DMS53 treated with DMSO at 0.1 percent for 48 hours (cell line): Measurements from ENCODE around the gene HABP4.

Experiments
- DNase-seq: peaks from one replicate; lab custom pipeline; 2025; ENCODE audit not compliant: unreplicated experiment; lab: John Stamatoyannopoulos, UW

The HABP4 gene

DNA sequence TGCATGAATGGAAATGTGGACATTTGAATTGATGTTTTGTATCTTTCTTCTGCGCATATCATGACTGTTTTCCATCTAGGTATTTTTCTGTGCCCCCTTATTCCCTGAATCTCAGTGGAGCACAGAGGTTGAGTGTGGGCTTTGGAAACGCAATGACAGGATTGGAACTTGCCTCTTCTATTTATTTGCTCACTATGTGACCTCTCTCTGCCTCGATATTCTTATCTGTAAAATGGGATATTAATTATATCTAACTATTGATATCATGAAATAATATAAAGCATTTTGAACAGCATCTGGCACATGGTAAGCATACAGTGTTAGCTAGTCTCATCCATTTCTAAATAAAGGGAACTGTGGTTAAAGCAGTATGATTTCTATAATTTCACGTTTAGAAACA is 26.0 kb downstream of the HABP4 start:
- DNase-seq = no peak

DNA sequence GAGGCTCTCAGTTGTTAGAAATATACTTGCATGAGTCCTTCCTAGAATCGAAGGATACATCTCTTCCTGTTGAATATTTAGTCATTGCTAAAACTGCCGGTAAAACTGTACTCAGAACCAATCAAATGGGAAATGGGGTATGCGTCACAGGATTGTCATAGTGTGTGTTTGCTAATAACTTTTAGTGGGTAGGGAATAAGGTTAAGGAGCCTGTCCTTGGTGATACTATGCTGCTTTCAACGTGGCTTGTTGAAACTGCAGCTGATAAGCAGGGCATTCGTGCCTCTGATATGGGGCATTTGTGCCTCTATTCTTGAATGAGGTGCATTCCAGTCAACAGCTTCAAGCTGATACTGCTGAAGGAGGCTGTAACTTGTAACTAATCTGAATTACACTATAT is 26.6 kb downstream of the HABP4 start:
- no peak for DNase-seq

DNA sequence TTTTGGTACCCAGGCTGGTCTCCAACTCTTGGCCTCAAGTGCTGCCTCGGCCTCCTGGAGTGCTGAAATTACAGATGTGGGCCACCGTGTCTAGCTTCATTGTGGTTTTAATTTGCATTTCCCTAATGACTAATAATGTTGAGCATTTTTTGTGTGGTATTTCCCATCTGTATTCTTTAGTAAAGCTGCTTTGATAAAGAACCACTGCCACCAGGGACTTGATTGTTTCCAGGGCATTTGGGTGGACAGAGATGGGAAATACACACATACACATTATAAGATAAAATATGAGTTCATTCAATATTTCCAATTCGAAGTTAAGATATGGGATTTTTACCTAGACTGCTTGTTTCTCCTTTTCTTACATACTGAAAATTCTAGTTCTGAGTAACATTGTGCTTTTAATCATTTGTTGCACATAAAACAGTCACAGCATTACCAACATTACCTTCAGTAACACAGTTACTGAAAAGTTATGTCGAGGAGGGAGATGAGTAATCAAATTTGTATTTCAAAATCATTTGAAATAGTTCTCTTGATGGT is 28.9 kb downstream of the HABP4 start:
- DNase-seq = no peak

DNA sequence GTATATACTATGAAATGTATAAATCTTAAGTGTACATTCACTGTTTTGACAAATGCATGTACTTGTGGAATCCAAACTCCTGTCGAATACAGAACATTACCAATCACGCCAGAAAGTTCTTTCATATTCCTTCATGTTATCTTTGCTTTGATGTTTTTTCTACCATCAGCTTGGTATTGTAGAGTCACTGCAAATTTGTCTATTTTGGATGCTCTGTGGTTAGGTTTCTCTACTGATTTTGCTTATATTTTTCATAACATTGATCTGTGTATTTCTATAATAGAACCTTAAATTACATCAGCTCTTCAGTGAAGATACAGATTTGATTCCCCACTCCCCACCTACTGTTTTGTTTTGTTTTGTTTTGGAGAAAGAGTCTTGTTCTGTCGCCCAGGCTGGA is 30.8 kb downstream of the HABP4 start:
- no peak for DNase-seq

DNA sequence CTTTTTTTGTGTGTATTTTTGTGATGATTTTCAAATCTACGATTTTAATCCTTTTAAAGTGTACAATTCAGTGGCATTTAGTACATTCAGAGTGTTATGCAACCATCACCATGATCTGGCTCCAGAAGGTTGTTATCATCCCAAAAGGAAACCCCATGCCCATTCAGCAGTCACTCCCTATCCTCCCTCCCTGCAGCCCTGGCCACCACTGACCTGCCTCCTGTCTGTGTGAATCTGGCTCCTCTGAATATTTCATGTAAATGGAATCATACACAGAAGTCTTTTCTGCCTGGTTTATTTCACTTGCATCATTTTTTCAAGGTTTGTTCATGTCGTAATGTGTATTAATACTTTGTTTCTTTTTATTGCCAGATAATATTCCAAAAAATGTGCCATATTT is 32.5 kb downstream of the HABP4 start:
- DNase-seq = no peak

DNA sequence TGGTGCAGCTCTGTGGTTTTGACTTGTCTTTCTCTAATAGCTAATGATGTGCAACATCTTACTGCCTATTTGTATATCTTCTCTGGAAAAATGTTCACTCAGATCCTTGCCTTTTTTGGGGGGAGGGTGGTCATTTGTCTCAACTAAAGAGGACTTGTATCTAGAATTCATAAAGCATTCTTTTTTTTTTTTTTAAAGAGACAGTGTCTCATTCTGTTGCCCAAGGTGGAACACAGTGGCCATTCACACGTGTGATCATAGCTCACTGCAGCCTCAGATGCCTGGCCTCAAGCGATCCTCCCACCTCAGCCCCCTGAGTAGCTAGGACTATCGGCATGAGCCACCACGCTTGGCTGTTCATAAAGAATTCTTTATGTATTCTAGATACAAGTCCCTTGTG is 33.2 kb downstream of the HABP4 start:
- no peak for DNase-seq

DNA sequence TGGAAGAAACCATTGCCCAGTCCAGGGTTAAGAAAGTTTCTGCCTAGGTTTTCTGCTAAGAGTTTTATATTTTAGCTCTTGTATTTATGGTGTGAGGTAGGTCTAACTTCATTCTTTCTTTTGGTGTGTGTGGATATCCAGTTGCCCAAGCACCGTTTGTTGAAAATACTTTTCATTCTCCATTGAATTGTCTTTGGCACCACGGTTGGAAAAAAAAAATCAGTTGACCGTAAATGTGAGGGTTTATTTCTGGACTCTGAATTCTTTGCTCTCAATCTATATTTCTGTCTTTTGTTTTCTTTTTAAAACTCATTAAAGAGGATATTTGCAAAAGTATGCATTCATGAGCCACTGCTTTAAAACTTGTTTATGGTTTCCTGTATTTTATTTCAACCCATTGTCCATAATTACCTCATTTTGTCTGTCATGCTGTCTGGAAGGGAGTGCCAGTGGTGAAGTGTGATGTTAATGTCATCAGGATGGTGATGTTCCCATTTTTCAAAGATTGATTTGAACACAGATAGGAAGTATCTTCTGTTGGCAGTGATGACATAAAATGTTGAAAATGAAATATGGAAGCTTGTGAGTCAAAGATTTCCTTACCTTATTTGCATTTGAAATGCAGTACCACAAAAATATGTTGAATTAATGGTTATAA is 33.9 kb downstream of the HABP4 start:
- no peak for DNase-seq

DNA sequence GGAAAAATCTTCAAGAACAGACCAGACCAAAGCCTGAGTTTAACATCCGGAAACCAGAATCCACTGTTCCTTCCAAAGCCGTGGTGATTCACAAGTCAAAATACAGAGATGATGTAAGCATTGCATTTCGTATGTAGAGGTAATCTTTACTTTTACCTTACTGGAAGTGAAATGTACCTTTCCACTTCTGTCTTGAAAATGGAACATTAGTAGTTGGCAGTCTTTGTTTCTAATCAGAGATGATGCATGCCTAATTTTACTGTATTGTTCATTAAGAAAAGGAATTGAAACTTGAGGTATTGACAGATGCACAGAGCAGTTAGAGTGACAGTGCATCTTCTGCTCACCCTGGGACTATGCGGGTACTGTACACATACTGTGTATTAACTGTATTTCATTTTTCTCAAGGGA is 34.6 kb downstream of the HABP4 start:
- no peak for DNase-seq

DNA sequence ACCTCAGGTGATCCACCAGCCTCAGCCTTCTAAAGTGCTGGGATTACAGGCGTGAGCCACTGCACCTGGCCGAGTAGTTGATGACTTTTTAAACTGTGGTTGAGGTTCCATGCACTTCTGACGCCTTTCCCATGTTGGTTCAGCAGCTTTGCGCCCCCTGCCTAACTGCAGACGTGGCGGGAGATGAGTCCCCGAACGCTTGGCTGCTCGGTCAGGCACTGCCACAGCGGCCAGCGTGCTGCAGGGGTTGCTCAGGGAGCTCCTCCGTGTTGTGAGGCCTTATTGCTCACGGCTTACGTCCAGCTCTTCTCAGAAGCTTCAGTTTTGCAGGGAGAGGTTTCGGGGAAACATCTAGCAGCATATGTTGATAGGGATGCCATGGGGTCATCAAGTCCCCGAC is 35.3 kb downstream of the HABP4 start:
- no peak for DNase-seq

DNA sequence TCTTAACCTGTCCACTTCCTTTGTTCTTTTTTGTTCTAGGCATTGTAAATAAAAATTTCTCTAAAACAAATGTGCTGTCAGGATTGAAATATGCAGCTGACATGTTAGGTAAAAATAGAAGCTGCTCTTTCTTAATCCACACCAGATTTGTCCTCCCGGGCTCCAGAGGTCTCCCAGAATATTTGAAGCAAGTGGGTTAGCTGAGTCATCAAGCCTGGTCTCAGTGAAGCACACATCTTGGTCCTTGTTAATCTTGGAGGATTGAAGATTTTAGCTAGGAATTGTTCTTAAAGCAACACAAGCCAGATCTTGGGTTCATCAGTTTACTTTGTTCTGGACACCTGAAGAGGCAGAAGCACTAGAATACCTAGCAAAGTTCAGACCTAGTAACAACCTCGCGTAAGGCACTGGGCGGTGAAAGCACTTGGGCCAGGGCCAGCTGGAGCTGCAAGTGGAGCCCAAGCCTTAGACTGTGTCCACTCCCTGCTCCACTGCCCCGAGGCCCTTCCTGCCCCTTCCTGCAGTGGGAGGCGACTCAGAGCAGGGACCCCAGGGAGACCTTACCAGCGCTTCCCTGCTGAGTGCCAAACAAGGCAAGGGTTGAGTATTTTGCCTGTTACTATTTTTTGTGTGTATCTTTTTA is 36.5 kb downstream of the HABP4 start:
- no peak for DNase-seq

DNA sequence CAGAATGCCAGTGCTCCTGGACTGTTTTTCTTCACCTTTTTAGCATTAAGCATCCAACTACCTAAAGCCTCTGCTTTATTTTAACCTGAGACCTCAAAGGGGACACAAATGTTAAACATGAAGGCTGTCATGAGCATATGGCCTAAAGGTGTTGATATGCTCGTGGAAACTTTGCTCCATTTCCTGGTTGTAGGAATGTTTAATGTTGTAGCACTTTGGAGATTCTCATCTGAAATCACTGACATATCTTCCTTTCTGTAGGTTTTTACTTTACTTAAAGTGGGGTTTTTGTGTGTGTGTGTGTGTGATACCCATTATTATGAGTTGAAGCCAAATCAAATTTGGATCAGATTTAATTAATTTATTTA is 37.0 kb downstream of the HABP4 start:
- DNase-seq = no peak

DNA sequence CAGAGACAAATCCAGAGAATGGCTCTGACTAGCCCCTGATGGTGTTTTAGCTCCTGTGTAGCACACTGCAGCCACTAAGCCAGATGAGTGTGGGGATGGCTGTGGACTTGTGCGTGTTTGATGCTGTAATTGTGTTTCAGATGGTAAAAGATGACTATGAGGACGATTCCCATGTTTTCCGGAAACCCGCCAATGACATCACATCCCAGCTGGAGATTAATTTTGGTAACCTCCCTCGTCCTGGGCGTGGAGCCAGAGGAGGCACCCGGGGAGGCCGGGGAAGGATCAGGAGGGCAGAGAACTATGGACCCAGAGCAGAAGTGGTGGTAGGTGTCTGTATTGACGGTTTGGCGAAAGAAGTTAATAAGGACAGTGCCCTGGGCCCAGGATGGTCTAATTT is 38.0 kb downstream of the HABP4 start:
- DNase-seq = no peak

DNA sequence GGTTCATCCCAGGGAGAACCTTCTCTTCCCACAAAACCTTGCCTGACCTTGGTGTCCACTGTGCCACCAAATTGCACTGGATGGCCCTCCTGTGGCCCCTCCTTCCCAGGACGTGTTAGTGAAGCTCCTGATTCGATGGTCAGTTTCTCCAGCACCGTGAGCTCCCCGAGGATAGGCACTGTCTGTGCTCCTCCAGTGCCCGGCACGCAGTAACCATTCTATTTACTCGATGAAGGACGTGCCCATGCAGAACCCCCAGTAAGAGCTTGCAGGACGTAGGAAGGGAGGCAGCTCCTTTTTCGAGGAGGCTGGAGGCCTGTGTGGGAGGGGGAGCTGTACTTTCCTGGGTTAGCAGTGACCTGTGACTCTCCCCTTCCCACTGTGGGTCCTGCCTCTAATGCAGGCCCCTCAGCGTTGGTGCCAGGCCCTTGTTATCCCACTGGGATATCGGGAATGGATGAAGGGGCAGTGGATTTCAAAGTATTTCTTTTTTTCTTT is 39.6 kb downstream of the HABP4 start:
- DNase-seq = no peak

DNA sequence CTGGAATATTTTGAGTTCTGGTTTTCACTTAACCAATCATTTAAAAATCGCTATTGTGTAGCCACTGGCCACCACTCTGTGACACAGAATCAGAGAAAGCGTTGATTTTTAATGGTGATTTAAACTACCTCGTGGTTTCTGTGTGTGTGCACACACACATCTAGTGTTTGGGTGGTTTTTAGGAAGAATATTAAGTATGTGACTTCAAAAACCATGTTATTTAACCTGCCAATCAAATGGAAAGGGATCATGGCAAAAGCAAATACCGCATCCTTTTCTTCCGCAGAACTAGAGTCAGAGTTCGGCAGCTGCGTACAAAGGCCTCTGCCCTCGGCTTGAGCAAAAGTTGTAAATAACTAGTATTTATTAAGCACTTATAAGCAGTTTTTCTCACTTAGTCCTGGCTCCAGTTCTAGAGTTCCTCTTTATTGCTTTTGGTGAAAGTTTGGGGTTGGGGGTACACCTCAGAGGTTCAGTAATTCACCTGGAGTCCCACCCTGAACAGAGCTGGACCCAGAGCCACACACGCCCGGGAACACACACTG is 40.6 kb downstream of the HABP4 start:
- no peak for DNase-seq

DNA sequence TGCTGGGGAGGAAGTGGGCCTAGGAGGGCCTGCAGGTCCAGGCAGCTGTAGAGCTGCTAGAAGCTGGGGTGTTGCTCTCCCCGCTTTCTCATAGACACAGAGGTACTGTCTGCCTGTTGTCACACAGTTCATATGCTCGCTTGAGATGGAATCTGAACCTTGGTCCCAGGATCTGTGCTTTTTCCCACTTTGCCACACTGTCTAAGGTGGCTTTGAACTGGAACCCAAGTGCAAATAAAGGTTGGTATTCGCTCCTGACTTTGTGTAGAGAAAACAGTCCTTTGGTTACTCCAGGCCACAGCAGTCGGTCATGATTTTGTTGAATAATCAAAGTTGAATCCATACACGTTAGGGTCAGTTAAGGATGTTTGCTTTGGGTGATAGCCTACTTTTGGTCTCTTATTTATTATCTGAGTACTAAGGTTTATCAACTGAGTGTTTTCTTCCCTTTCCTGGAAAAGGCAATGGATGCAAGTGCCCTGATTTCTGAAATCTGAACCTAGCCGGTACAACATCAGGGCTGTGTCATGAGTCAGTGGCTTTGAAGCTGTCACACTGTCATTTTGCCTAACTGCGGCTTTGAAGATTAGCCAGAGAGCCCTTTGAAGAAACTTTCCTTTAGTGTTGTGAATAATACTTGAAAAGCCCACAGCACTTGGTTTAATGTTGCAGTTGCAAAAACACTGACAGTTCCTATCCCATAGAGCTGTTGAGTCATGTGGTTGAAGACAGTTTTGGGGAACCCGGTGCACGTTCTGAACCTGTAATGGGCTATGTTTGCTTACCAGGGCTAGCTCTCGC is 41.3 kb downstream of the HABP4 start:
- DNase-seq = no peak

DNA sequence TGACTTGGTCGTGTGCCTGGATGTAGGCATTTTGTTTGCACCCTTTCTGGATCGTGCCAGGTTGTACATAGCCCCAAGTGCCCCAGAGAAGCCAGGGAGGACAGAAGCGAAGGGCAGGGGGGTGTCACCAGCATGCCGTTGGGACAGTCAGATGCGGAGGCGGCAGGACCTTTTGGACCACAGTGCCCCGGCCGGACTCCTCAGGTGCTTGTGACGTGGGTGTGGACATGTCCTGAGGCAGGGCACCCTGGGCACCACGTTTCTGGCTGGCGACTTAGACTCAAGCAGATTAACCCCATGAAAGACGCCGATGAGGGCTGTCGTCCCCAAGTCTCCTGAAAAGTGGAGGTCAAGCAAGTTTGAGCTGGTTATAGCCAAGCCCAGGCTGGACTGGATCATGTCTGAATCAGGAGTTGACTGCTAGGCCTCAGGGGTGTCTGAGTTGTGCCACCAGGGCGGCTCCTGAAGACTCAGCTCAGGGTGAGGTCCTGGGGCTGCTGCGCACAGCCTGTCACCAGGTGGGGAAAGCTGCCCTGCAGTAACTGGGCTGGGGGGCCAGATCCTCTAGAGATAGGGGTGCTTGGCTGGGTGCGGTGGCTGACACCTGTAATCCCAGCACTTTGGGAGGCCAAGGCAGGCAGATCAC is 42.0 kb downstream of the HABP4 start:
- no peak for DNase-seq

DNA sequence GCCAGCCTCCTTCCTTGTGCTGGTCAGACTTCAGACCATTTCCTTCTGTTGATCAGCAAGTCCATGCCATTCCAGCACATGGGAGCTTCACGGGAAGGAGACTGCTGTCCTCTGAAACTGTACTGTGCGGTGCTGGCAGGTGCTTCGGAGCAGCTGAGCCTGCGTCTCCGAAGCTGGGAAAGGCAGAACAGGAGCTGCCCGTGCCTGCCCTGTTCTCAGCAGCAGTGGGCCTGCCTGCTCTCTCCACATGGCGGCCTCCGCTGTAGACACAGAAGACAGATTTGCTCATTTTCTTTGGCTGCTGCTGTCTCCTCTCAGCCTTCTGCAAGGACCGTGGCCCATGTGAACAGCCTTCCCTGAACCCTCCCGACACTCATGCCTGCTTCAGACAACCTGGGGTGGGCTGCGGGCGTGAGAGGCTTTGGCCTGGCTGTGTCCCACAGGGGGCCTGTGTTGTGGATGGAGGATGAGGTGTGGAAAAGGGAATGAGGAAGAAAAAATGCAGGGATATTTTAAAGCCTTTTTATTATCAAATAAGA is 43.1 kb downstream of the HABP4 start:
- no peak for DNase-seq

DNA sequence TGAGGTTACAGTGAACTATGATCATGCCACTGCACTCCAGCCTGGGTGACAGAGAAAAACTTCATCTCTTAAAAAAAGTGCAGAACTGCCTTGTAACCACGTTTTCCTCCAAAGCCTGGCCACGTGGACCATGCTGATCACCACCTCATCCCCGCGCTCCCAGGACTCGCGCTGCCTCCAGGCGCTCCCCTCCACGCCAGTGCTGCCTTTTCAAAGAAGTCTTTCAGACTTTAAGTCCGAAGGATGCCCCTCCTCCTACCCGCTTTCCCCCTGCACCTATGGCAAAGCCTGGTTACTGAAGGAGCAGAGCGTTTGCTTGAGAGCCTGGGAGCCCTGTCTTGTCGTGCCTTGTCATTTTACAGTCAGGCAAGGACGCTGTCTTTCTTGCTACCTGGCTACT is 43.8 kb downstream of the HABP4 start:
- DNase-seq = no peak

DNA sequence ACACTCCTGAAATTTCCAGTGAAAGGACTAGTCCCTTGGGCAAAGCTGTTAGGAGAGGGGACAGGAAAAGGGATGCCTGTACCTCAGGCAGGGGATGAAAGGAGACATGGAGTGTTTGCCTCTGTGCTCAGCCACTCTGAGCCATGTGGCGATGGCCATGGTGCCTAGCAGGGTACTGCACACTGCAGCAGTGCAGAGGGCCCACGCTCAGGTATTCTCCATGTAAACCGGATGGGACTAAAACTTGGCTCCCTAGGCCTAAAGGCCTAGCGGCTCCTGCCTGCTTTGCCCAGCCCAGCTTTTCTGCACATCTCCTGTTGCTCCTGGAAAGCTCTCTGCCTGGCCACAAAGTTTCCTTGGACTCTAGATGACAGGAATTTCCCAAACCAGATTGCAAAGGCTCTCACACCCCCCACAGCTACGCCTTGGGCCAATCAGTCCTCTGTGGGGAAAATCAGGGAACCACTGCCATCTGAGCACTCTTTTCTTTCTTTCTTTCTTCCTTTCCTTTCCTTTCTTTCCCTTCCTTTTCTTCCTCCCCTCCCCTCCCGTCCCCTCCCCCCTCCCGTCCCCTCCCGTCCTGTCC is 44.3 kb downstream of the HABP4 start:
- no peak for DNase-seq

DNA sequence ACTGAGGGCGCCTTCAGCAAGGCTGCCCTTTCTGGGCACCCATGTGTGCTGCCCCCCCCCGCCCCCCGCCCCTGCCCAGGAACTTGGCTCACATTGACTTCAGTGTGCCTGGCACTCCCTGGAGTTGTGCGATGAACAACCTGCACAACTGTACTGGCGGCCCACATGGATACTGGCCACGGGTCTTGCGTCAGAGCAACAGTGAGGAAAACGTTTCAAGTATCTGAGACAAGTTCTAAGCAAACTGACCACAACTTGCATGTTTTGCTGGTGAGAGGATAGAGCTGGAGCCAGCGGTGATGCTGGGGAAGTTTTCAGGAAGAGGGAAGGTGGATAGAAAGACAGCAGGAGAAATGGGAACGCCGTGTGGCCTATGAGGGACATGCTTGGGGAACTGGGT is 45.4 kb downstream of the HABP4 start:
- DNase-seq = no peak
